ENCODE measurements around the gene SNU13.

GRCh38 chr22:41664490-41664889 is 24.2 kb downstream of the SNU13 start:
- TF ChIP-seq CTCF (IDR thresholded peaks at IDR 0.05 in 2 of 3, conservative IDR thresholded peaks at IDR 0.05 in 1 of 3; ENCODE audit: borderline replicate concordance in 1 of 3, insufficient read depth in 1 of 3, low read depth in 2 of 3, low read length in 2 of 3) (no peak), MAX (IDR thresholded peaks at IDR 0.05) (no peak), EZH2 (IDR thresholded peaks at IDR 0.05) (no peak), EGR1 (IDR thresholded peaks at IDR 0.05; ENCODE audit: low read depth) (no peak), POLR2AphosphoS5 (IDR thresholded peaks at IDR 0.05; ENCODE audit: low read depth, low read length) (no peak; the same call in 1 of the 2 replicates), RAD21 (IDR thresholded peaks at IDR 0.05; ENCODE audit: low read depth) (no peak)
